Trophoblast cell (in vitro differentiated cells and primary cell): ENCODE measurements around the gene WDFY1.

Source experiments
- DNase-seq, 2 donors: peaks; one replicate each; pipeline ENCODE4 v3.0.0-alpha.2; 2016
- H2AFZ ChIP-seq: 2 replicates; pipeline ENCODE4 v1.6.1; 2013; ENCODE audit warnings: low read length, moderate library complexity, mild to moderate bottlenecking; ENCODE audit not compliant: insufficient read depth, poor library complexity
- H2AK5ac ChIP-seq: 2 replicates; pipeline ENCODE4 v1.6.1; 2013; ENCODE audit warnings: mild to moderate bottlenecking, low read length
- H2BK120ac ChIP-seq: 2 replicates; pipeline ENCODE4 v1.6.1; 2013; ENCODE audit warnings: low read length, mild to moderate bottlenecking, moderate library complexity; ENCODE audit not compliant: insufficient read depth, poor library complexity
- H2BK12ac ChIP-seq: 2 replicates; pipeline ENCODE4 v1.6.1; 2013; ENCODE audit warnings: mild to moderate bottlenecking, low read length, moderate library complexity
- H2BK5ac ChIP-seq: 2 replicates; pipeline ENCODE4 v1.6.1; 2013; ENCODE audit warnings: low read length, low read depth, moderate library complexity, mild to moderate bottlenecking; ENCODE audit not compliant: poor library complexity
- H3K14ac ChIP-seq: 2 replicates; pipeline ENCODE4 v1.6.1; 2013; ENCODE audit warnings: mild to moderate bottlenecking, low read length
- H3K18ac ChIP-seq: 2 replicates; pipeline ENCODE4 v1.6.1; 2013; ENCODE audit warnings: mild to moderate bottlenecking, low read length
- H3K23ac ChIP-seq: 2 replicates; pipeline ENCODE4 v1.6.1; 2013; ENCODE audit warnings: low read length
- H3K27ac ChIP-seq: 2 replicates; pipeline ENCODE4 v1.5.1; 2013; ENCODE audit warnings: low read depth, mild to moderate bottlenecking, inconsistent platforms, low read length, moderate library complexity
- H3K27me3 ChIP-seq: 2 replicates; pipeline ENCODE4 v1.6.1; 2013; ENCODE audit warnings: inconsistent platforms, mild to moderate bottlenecking, low read length, moderate library complexity; ENCODE audit not compliant: insufficient read depth
- H3K36me3 ChIP-seq, 2 experiments: 1 replicate in 1 of 2; 2 replicates in 1 of 2; pipeline ENCODE4 v1.6.1; 2013; ENCODE audit warnings: low read length in 2 of 2, mild to moderate bottlenecking in 2 of 2, moderate library complexity in 1 of 2; ENCODE audit not compliant: insufficient read depth in 2 of 2, control insufficient read depth in 1 of 2
- H3K4ac ChIP-seq: 2 replicates; pipeline ENCODE4 v1.6.1; 2013; ENCODE audit warnings: low read depth, mild to moderate bottlenecking, low read length, moderate library complexity
- H3K4me1 ChIP-seq, 2 experiments: 1 replicate in 1 of 2; 2 replicates in 1 of 2; pipeline ENCODE4 v1.6.1; 2013; ENCODE audit warnings: low read length in 2 of 2, mild to moderate bottlenecking in 2 of 2, moderate library complexity in 1 of 2; ENCODE audit not compliant: insufficient read depth in 2 of 2, control insufficient read depth in 1 of 2
- H3K4me2 ChIP-seq: 2 replicates; pipeline ENCODE4 v1.6.1; 2013; ENCODE audit warnings: inconsistent platforms, mild to moderate bottlenecking, low read length, moderate library complexity
- H3K4me3 ChIP-seq: 2 replicates; pipeline ENCODE4 v1.5.1; 2013; ENCODE audit warnings: mild to moderate bottlenecking, low read depth, low read length, inconsistent platforms
- H3K79me1 ChIP-seq: one replicate; pipeline ENCODE4 v1.6.1; 2013; ENCODE audit warnings: low read length
- H3K79me2 ChIP-seq: 2 replicates; pipeline ENCODE4 v1.6.1; 2013; ENCODE audit warnings: low read length, mild to moderate bottlenecking; ENCODE audit not compliant: control insufficient read depth, insufficient read depth, poor library complexity
- H3K9ac ChIP-seq: 2 replicates; pipeline ENCODE4 v1.6.1; 2013; ENCODE audit warnings: mild to moderate bottlenecking, low read length
- H3K9me3 ChIP-seq: 2 replicates; pipeline ENCODE4 v1.6.1; 2013; ENCODE audit warnings: low read depth, mild to moderate bottlenecking, control low read depth, inconsistent platforms, low read length; ENCODE audit not compliant: insufficient read depth
- H4K12ac ChIP-seq: 2 replicates; pipeline ENCODE4 v1.6.1; 2013; ENCODE audit warnings: low read depth, mild to moderate bottlenecking, low read length, moderate library complexity
- H4K8ac ChIP-seq: 2 replicates; pipeline ENCODE4 v1.6.1; 2013; ENCODE audit warnings: low read depth, mild to moderate bottlenecking, low read length, moderate library complexity
- H4K91ac ChIP-seq: one replicate; pipeline ENCODE4 v1.6.1; 2013; ENCODE audit warnings: low read depth, mild to moderate bottlenecking, low read length, moderate library complexity
- WGBS: extraction: QIAGEN DNeasy Blood & Tissue Kit; methylation state at CpG from one replicate; pipeline ENCODE4 v1.1.7; 2013; ENCODE audit warnings: missing lambda C conversion rate; ENCODE audit not compliant: insufficient read length, insufficient coverage; ENCODE audit errors: extremely low coverage; 5-methylcytosine and 5-hydroxymethylcytosine counted together

Gene WDFY1

GRCh38 chr2:223853425-223853837 is 91.7 kb downstream of the WDFY1 start:
- no peak overlapping the region for H3K4ac ChIP-seq
- no peak overlapping the region for H3K4me3 ChIP-seq
- no peak overlapping the region for H3K14ac ChIP-seq
- no peak overlapping the region for H2AK5ac ChIP-seq
- no peak overlapping the region for H2BK120ac ChIP-seq
- no CpG with 5 or more reads among the region's 3 CpGs for WGBS
- no peak overlapping the region for H4K12ac ChIP-seq
- no peaks in the 10 kb centered on the region for H3K27me3 ChIP-seq
- H3K4me2 ChIP-seq = no peak overlapping the region
- no peak overlapping the region for H3K18ac ChIP-seq
- H3K4me1 ChIP-seq = peaks cover 2% of the 10 kb centered on the region in 2 experiments
- H3K79me1 ChIP-seq = no peaks in the 10 kb centered on the region
- no peak overlapping the region for H4K91ac ChIP-seq
- H3K27ac ChIP-seq = no peak overlapping the region
- no peak overlapping the region for H2AFZ ChIP-seq
- peaks cover 2 to 3% of the 10 kb centered on the region in 2 experiments for H3K36me3 ChIP-seq
- no peak overlapping the region for H2BK5ac ChIP-seq
- DNase-seq = no peak
- H3K9ac ChIP-seq = no peak overlapping the region
- peaks cover 2% of the 10 kb centered on the region for H3K9me3 ChIP-seq
- no peak overlapping the region for H3K23ac ChIP-seq
- no peaks in the 10 kb centered on the region for H3K79me2 ChIP-seq
- H4K8ac ChIP-seq = no peak overlapping the region
- H2BK12ac ChIP-seq = no peak overlapping the region

- H3K79me1 ChIP-seq = no peaks in the 10 kb centered on the region
- DNase-seq = peak; percentile 49 to 91
- H3K9ac ChIP-seq = no peak overlapping the region
- no peak overlapping the region for H3K4me3 ChIP-seq
- no peaks in the 10 kb centered on the region for H3K27me3 ChIP-seq
- no peak overlapping the region for H2BK12ac ChIP-seq
- WGBS = no CpG with 5 or more reads among the region's 3 CpGs
- H3K36me3 ChIP-seq = peaks cover 2 to 3% of the 10 kb centered on the region in 2 experiments
- H3K18ac ChIP-seq = no peak overlapping the region
- peaks cover 2% of the 10 kb centered on the region in 2 experiments for H3K4me1 ChIP-seq
- no peak overlapping the region for H4K12ac ChIP-seq
- H4K8ac ChIP-seq = no peak overlapping the region
- H3K14ac ChIP-seq = no peak overlapping the region
- H4K91ac ChIP-seq = no peak overlapping the region
- no peaks in the 10 kb centered on the region for H3K79me2 ChIP-seq
- no peak overlapping the region for H2AK5ac ChIP-seq
- H3K4ac ChIP-seq = no peak overlapping the region
- no peak overlapping the region for H3K27ac ChIP-seq
- H2AFZ ChIP-seq = no peak overlapping the region
- no peak overlapping the region for H3K23ac ChIP-seq
- peaks cover 2% of the 10 kb centered on the region for H3K9me3 ChIP-seq
- H2BK5ac ChIP-seq = no peak overlapping the region
- H3K4me2 ChIP-seq = no peak overlapping the region
- H2BK120ac ChIP-seq = no peak overlapping the region
Observed at GRCh38 chr2:223852281-223852795, 92.8 kb downstream of the WDFY1 start.

GRCh38 chr2:223847410-223847809 is 97.7 kb downstream of the WDFY1 start:
- no peak overlapping the region for H3K23ac ChIP-seq
- no peak overlapping the region for H3K9ac ChIP-seq
- no peak overlapping the region for H2AK5ac ChIP-seq
- no peak overlapping the region for H2BK5ac ChIP-seq
- H3K14ac ChIP-seq = no peak overlapping the region
- no peak overlapping the region for H3K4ac ChIP-seq
- H3K79me1 ChIP-seq = no peaks in the 10 kb centered on the region
- no peak overlapping the region for H2BK120ac ChIP-seq
- no peak overlapping the region for H2AFZ ChIP-seq
- H4K91ac ChIP-seq = no peak overlapping the region
- no peak for DNase-seq
- no peaks in the 10 kb centered on the region for H3K4me1 ChIP-seq
- no CpG with 5 or more reads among the region's 7 CpGs for WGBS
- peaks cover 2 to 3% of the 10 kb centered on the region in 2 experiments for H3K36me3 ChIP-seq
- H3K4me2 ChIP-seq = no peak overlapping the region
- peaks cover 2% of the 10 kb centered on the region for H3K9me3 ChIP-seq
- H4K12ac ChIP-seq = no peak overlapping the region
- no peak overlapping the region for H3K18ac ChIP-seq
- H3K4me3 ChIP-seq = no peak overlapping the region
- no peak overlapping the region for H3K27ac ChIP-seq
- no peak overlapping the region for H2BK12ac ChIP-seq
- no peaks in the 10 kb centered on the region for H3K27me3 ChIP-seq
- no peaks in the 10 kb centered on the region for H3K79me2 ChIP-seq
- no peak overlapping the region for H4K8ac ChIP-seq

DNA sequence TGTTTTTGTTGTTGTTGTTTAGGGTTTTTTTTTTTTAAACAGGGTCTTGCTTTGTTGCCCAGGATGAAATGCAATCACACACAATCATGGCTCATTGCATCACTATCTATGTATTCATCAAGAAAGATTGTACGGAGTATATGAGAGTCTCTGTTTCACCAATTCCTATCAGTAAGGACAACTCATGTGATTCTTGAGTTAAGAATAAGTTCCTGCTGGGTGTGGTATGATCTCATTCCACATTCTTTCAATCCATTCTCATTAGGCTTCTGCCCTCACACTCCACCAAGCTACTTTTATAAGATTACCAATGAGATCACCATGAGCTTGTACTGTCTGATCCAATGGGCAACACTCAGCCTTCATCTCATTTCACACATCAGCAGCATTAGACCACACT is 98.6 kb downstream of the WDFY1 start:
- Histone ChIP-seq H3K79me1 (no peaks in the 10 kb centered on the region), H3K4me1 (no peaks in the 10 kb centered on the region), H3K4ac (no peak overlapping the region), H3K23ac (no peak overlapping the region), H3K36me3 (peaks cover 2 to 3% of the 10 kb centered on the region in 2 experiments), H3K4me3 (no peak overlapping the region), H2AFZ (no peak overlapping the region), H3K9ac (no peak overlapping the region), H2AK5ac (no peak overlapping the region), H2BK120ac (no peak overlapping the region), H4K8ac (no peak overlapping the region), H3K9me3 (peaks cover 2% of the 10 kb centered on the region), H3K79me2 (no peaks in the 10 kb centered on the region), H3K4me2 (no peak overlapping the region), H3K18ac (no peak overlapping the region), H3K27ac (no peak overlapping the region), H4K12ac (no peak overlapping the region), H2BK5ac (no peak overlapping the region), H3K27me3 (no peaks in the 10 kb centered on the region), H3K14ac (no peak overlapping the region), H2BK12ac (no peak overlapping the region), H4K91ac (no peak overlapping the region)
- peak; percentile 28 to 69 for DNase-seq
- WGBS = no CpG with 5 or more reads among the region's 1 CpG
